Heart right ventricle (tissue), 16 donors: ENCODE data around the gene CD7. TPM values are rescaled to one million over a fixed set of nuclear protein-coding genes. Genes with fewer than 3 reads are reported as not detected.

ENCODE experiments used
- ATAC-seq, 8 donors: fragments of 200-7000 bp; cut with Tn5 transposase; one replicate each; pipeline ENCODE4 v1.9.1; 2020; ENCODE audit warnings: mild to moderate bottlenecking in 8 of 8, moderate library complexity in 8 of 8, moderate number of reproducible peaks in 1 of 8
- DNase-seq, 2 donors: peaks; one replicate each; pipeline ENCODE4 v3.0.0-alpha.2; 2020
- H3K27ac ChIP-seq, 10 donors: fragments of 200-600 bp; sonication (generic) in 2 of 10; one replicate each; pipeline versions ENCODE4 v1.5.0 to v1.8.0; 2020 to 2022; ENCODE audit warnings: mild to moderate bottlenecking in 3 of 10
- H3K27me3 ChIP-seq, 7 donors: fragments of 200-600 bp; one replicate each; pipeline ENCODE4 v1.8.0; 2021 to 2022; ENCODE audit warnings: mild to moderate bottlenecking in 2 of 7
- H3K36me3 ChIP-seq, 9 donors: fragments of 200-600 bp; sonication (generic) in 1 of 9; one replicate each; pipeline versions ENCODE4 v1.5.0 to v1.8.0; 2020 to 2022; ENCODE audit warnings: mild to moderate bottlenecking in 2 of 9
- H3K4me1 ChIP-seq, 9 donors: fragments of 200-600 bp; sonication (generic) in 1 of 9; one replicate each; pipeline versions ENCODE4 v1.5.0 to v1.8.0; 2020 to 2022; ENCODE audit warnings: mild to moderate bottlenecking in 4 of 9
- H3K4me3 ChIP-seq, 10 donors: fragments of 200-600 bp; sonication (generic) in 2 of 10; one replicate each; pipeline versions ENCODE4 v1.5.0 to v1.8.0; 2020 to 2022; ENCODE audit warnings: mild to moderate bottlenecking in 7 of 10, moderate library complexity in 2 of 10
- H3K9me3 ChIP-seq, 11 donors: fragments of 200-600 bp in 10 of 11; sonication (generic) in 2 of 11; one replicate each; pipeline versions ENCODE4 v1.5.0 to v1.8.0; 2013 to 2022; ENCODE audit warnings: mild to moderate bottlenecking in 2 of 11, control low read depth in 1 of 11, moderate library complexity in 1 of 11
- CTCF ChIP-seq, 9 donors: fragments of 200-600 bp; sonication (generic) in 2 of 9; IDR thresholded peaks; one replicate each; pipeline versions ENCODE4 v1.5.0 to v1.8.0; 2021 to 2022; ENCODE audit warnings: antibody characterized with exemption in 9 of 9, mild to moderate bottlenecking in 5 of 9, moderate library complexity in 1 of 9
- WGBS, 2 donors: extraction: QIAGEN DNeasy Blood & Tissue Kit; methylation state at CpG; one replicate each; pipeline ENCODE4 v1.1.7; 2013; ENCODE audit warnings: inconsistent platforms in 1 of 2; 5-methylcytosine and 5-hydroxymethylcytosine counted together
- intact Hi-C, 10 donors: fragments of 100-400 bp; cut with DNase I; formaldehyde crosslinking; loops; one replicate each; pipeline versions ENCODE4 v1.11.1 to v1.14.2; 2022
- polyA plus RNA-seq, 2 donors: library from polyadenylated mRNA; stranded (reverse); fragments of 200-250 nt; gene quantifications; one replicate each; pipeline ENCODE4 v1.2.3, GENCODE V29; 2013
- total RNA-seq, 10 donors: library from RNA; stranded (reverse); fragmentation: NEBNext Ultra II Directional in 3 of 10; extraction: Animal tissue kit (Norgen Biotek cat#: 25700) in 3 of 10; gene quantifications; one replicate each; pipeline versions ENCODE4 v1.2.1 to v1.2.4, GENCODE V29; 2021 to 2023
- donor health status: Arrhythmogenic right ventricular cardiomyopathy.
- donor health status: ischemic (EF 13 %, LVEDD 7.1; RV severe dilation, severe dysfunction).
- donor health status: healthy with polysubstance abuse.
- donor health status: DM: no; HTN: yes; CAD: no.
- donor health status: DM: no; HTN: no; CAD: no.
- donor health status: ischemic (EF 25% LVEDD 6.9; RV normal size, moderate dysfunction).
- donor health status: ischemic (EF 25% LVEDD 5.7; RV mildly dilated, moderate dysfunction).
- donor health status: healthy.
- donor health status: DM: yes; HTN: yes; CAD: no.
- donor health status: Ischemic cardiomyopathy.
- donor health status: ischemic (EF 35%, LVEDD 5.7; RV mildly dilated, moderate dysfunction).
- donor health status: nonischemic (EF 11% LVEDD 7.7; RV severe dilation, severe dysfunction).
- donor health status: DM: yes; HTN: yes; CAD: no.
- donor health status: PGD.
- donor health status: ischemic (EF 29% LVEDD 5.4; RV normal size, mild dysfunction).
- donor health status: nonischemic (EF 23%, LVEDD 6.1; RV moderate dilation, normal function).

The CD7 gene
- total and polyA plus RNA-seq, 12 donors, result 0.15 to 6.0 (median 0.39) TPM; not detected in 1

- peaks cover 19 to 70% (median 58%) of the 10 kb centered on the region in 9 donors for H3K4me1 ChIP-seq
- intact Hi-C loops, result no loop called here
- H3K4me3 ChIP-seq, result peak overlapping the region in 9 of 10 donors; percentile 42 to 82 (median 61)
- TF ChIP-seq CTCF (IDR thresholded peaks at IDR 0.05), result no peak
- no peaks in the 10 kb centered on the region for H3K9me3 ChIP-seq
- peak in 1 of 2 donors; percentile 18 for DNase-seq
- no peaks in the 10 kb centered on the region for H3K36me3 ChIP-seq
- ATAC-seq, result peak in 4 of 8 donors; percentile 2 to 23 (median 14)
- H3K27ac ChIP-seq, result peak overlapping the region in 9 of 10 donors; percentile 11 to 90 (median 67)
- H3K27me3 ChIP-seq, result peaks cover 0 to 34% (median 15%) of the 10 kb centered on the region in 7 donors
- WGBS, 2 donors, result 32 to 49% methylated on average over 16 of the region's 16 CpGs
These were observed 17.4 kb upstream of the CD7 start for GRCh38 chr17:82334622-82335394.

- ATAC-seq (peak in 1 of 8 donors; percentile 9), DNase-seq (no peak)
- H3K4me1 ChIP-seq, result peaks cover 19 to 66% (median 54%) of the 10 kb centered on the region in 9 donors
- peak overlapping the region in 9 of 10 donors; percentile 11 to 90 (median 67) for H3K27ac ChIP-seq
- H3K4me3 ChIP-seq, result peak overlapping the region; percentile 42 to 82 (median 58)
- intact Hi-C loops, result no loop called here
- no peak for TF ChIP-seq CTCF (IDR thresholded peaks at IDR 0.05)
- H3K9me3 ChIP-seq, result no peaks in the 10 kb centered on the region
- H3K36me3 ChIP-seq, result no peaks in the 10 kb centered on the region
- H3K27me3 ChIP-seq, result peaks cover 0 to 40% (median 18%) of the 10 kb centered on the region in 7 donors
- WGBS, 2 donors, result 60 to 70% methylated on average over 23 to 25 of the region's 25 CpGs
These were observed 16.8 kb upstream of the CD7 start for GRCh38 chr17:82334204-82334621.

GRCh38 chr17:82333279-82334171 lies 16.1 kb upstream of the CD7 start, which contains the start of gene SECTM1:
TSS of gene SECTM1 (minus strand) at chr17:82333766. CDS start at chr17:82327240, 6,526 bp downstream.
- no peak for TF ChIP-seq CTCF (IDR thresholded peaks at IDR 0.05)
- DNase-seq, result peak; percentile 55 to 59
- peak; percentile 35 to 61 (median 46) for ATAC-seq
- Histone ChIP-seq H3K4me1 (peaks cover 19 to 59% (median 47%) of the 10 kb centered on the region in 9 donors), H3K27me3 (peaks cover 0 to 47% (median 24%) of the 10 kb centered on the region in 7 donors), H3K9me3 (no peaks in the 10 kb centered on the region), H3K4me3 (peak within 1 kb of the TSS; percentile 42 to 82 (median 58)), H3K27ac (peak within 1 kb of the TSS in 9 of 10 donors; percentile 11 to 90 (median 67)), H3K36me3 (no peaks in the 10 kb centered on the region)
- intact Hi-C loops, result no loop called here
- WGBS, 2 donors, result 2 to 3% methylated on average over 71 to 90 of the region's 90 CpGs
